ENCODE measurements around the gene PPP1R13B. TPM values are rescaled to one million over a fixed set of nuclear protein-coding genes. Genes with fewer than 3 reads are reported as not detected.

PPP1R13B gene
- total RNA-seq, 3 donors from 2014 or later: 6.4 to 21.8 (median 18.4) TPM

GRCh38 chr14:103883263-103883523, 35.8 kb upstream of the PPP1R13B start:
- TF ChIP-seq POLR2A (IDR thresholded peaks at IDR 0.05) (no peak), CTCF (IDR thresholded peaks at IDR 0.05) (no peak), POLR2AphosphoS5 (IDR thresholded peaks at IDR 0.05) (no peak)
- H3K4me1 ChIP-seq: peaks cover 10 to 12% of the 10 kb centered on the region in 2 donors

GRCh38 chr14:103882503-103883262, 35.3 kb upstream of the PPP1R13B start:
- H3K4me3 ChIP-seq: no peak overlapping the region
- no peaks in the 10 kb centered on the region for H3K36me3 ChIP-seq
- peaks cover 10 to 12% of the 10 kb centered on the region in 2 donors for H3K4me1 ChIP-seq
- no peaks in the 10 kb centered on the region for H3K27me3 ChIP-seq
- no peak overlapping the region for H3K27ac ChIP-seq
- TF ChIP-seq POLR2A (IDR thresholded peaks at IDR 0.05): no peak
- TF ChIP-seq CTCF (IDR thresholded peaks at IDR 0.05): no peak
- TF ChIP-seq POLR2AphosphoS5 (IDR thresholded peaks at IDR 0.05): no peak
- intact Hi-C loops (cut with DNase I; ENCODE audit: low total_unique reads): no loop called here
- H3K9me3 ChIP-seq: no peaks in the 10 kb centered on the region
- DNase-seq (ENCODE audit: low spot score in 2 of 2): no peak

More at GRCh38 chr14:103883263-103883523, 35.8 kb upstream of the PPP1R13B start:
- Histone ChIP-seq H3K9me3 (no peaks in the 10 kb centered on the region), H3K27me3 (no peaks in the 10 kb centered on the region), H3K4me3 (no peak overlapping the region), H3K36me3 (no peaks in the 10 kb centered on the region), H3K27ac (no peak overlapping the region)
- no peak for DNase-seq (ENCODE audit: low spot score in 2 of 2)
- intact Hi-C loops (cut with DNase I; ENCODE audit: low total_unique reads): no loop called here

DNA sequence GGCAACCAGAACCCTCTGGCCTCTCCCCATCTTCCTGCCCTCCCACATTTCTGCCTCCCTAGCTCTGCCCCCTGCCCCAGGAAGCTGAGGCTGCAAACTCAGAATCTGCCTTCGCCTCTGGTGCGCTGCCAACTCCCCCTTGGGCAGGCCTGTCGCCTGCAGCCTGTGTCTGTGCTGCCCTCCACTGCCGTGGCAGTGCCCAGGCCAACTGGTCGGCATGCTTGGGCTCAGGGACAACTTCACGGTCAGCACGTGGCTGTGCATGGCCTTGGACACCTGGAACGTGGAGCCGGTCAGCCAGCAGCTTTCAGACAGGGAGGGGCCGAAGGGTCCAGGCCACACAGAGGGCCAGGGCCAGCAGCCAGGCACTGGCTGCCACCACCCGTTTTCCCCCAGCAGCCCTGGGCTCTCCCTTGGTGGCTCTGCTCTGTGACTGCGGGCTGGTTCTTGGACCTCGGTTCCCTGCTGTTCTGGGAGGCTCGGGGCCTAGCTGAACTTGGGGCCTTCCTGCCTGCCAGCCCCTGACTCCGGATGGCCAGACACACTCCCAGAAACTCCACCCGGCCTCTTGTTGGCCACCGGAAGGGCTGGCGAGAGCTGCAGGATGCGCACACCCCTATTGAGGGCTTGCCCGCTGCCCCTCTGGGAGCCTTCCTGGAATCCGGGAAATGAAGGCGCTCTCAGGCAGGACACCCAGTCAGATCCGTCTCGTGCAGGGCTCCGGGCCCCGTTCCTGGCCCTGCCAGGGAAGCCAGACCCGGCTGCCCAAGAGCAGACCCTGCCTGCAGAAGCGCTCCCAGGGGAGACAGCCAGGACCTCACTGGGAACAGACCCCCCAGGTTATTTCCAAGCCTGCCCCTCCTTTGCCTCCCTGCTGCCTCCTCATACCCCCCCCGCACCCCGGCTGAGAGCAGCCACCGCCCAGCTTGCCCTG, 34.2 kb upstream of the PPP1R13B start:
- H3K4me3 ChIP-seq: no peak overlapping the region
- no peaks in the 10 kb centered on the region for H3K9me3 ChIP-seq
- H3K27ac ChIP-seq: peak overlapping the region; percentile 65 to 90
- no peak for DNase-seq (ENCODE audit: low spot score in 2 of 2)
- H3K4me1 ChIP-seq: peaks cover 10 to 12% of the 10 kb centered on the region in 2 donors
- intact Hi-C loops (cut with DNase I; ENCODE audit: low total_unique reads): no loop called here
- TF ChIP-seq POLR2AphosphoS5 (IDR thresholded peaks at IDR 0.05) (no peak), CTCF (IDR thresholded peaks at IDR 0.05) (no peak), POLR2A (IDR thresholded peaks at IDR 0.05) (no peak)
- H3K27me3 ChIP-seq: no peaks in the 10 kb centered on the region
- H3K36me3 ChIP-seq: no peaks in the 10 kb centered on the region

DNA sequence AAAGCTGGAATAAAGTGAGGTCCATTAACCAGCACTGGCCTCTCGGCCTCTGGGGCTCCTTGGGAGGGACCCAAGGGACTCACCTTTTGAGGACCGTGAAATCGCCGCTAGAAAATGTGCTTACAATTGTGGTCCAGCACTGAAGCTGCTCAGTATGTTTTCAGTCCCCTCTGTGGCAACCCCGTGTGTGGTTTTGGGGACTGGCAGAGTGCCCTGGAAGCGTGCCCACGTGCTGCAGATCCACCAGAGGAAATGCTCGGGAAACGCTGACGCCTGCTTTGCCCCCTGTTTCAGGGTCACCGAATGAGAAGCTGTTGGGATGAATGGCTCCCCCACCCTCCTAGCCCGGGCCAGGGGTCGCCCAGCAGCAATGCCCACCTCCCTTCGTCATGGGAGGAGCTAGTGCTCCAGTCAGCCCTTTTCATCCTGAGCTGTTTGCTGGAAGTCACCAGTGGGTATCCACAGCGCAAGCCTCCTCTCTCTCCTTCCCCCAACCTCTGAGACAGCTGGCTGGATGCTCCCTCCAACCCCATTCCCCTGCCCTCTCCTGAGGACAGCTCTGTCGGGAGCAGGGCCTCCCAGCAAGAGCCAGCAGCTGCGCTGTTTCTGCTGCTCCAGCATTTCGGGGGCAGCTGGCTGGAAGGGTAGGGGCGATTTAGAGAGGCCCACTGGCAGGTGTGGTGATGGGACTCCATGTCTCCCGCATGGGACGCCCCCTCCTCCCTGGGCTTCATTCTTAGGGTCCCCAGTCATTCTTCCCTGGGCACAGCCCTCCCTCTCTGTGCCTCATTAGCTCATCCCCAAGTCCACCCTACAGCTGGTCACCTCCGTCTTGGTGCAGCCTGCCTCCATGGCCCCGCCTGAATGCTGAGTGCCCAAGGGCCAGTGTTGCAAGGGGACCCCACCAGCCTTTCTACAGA, 33.2 kb upstream of the PPP1R13B start:
- intact Hi-C loops (cut with DNase I; ENCODE audit: low total_unique reads): no loop called here
- H3K9me3 ChIP-seq: no peaks in the 10 kb centered on the region
- DNase-seq (ENCODE audit: low spot score in 2 of 2): peak; percentile 78 to 85
- H3K4me1 ChIP-seq: peaks cover 10 to 12% of the 10 kb centered on the region in 2 donors
- no peaks in the 10 kb centered on the region for H3K27me3 ChIP-seq
- H3K27ac ChIP-seq: peak overlapping the region; percentile 65 to 90
- H3K36me3 ChIP-seq: no peaks in the 10 kb centered on the region
- peak in 1 of 3 donors; percentile 3 for TF ChIP-seq CTCF (IDR thresholded peaks at IDR 0.05)
- no peak for TF ChIP-seq POLR2AphosphoS5 (IDR thresholded peaks at IDR 0.05)
- TF ChIP-seq POLR2A (IDR thresholded peaks at IDR 0.05): no peak
- peak overlapping the region; percentile 14 to 63 (median 45) for H3K4me3 ChIP-seq

All from breast epithelium (tissue), 4 donors.